ENCODE results near the gene PLD5.

The PLD5 gene

GRCh38 chr1:242542271-242542670, 17.8 kb upstream of the PLD5 start:
- no peaks in the 10 kb centered on the region for H3K9me3 ChIP-seq (ENCODE audit: control insufficient read depth in 5 of 5, low read length in 5 of 5)
- H3K27ac ChIP-seq (ENCODE audit: low read depth, low read length), result no peak overlapping the region
- H3K27me3 ChIP-seq (ENCODE audit: control insufficient read depth in 5 of 5, insufficient read depth in 4 of 5, low read length in 5 of 5), result no peaks in the 10 kb centered on the region
- no peaks in the 10 kb centered on the region for H3K4me1 ChIP-seq (ENCODE audit: control insufficient read depth in 5 of 5, insufficient read depth in 5 of 5, low read length in 5 of 5)
- H3K36me3 ChIP-seq (ENCODE audit: control insufficient read depth in 5 of 5, insufficient read depth in 5 of 5, low read length in 5 of 5), result no peaks in the 10 kb centered on the region
- no peak overlapping the region for H3K4me3 ChIP-seq (ENCODE audit: low read depth in 1 of 5, low read length in 5 of 5)
- no peak overlapping the region for H3K9ac ChIP-seq (ENCODE audit: low read length in 5 of 5)

DNA sequence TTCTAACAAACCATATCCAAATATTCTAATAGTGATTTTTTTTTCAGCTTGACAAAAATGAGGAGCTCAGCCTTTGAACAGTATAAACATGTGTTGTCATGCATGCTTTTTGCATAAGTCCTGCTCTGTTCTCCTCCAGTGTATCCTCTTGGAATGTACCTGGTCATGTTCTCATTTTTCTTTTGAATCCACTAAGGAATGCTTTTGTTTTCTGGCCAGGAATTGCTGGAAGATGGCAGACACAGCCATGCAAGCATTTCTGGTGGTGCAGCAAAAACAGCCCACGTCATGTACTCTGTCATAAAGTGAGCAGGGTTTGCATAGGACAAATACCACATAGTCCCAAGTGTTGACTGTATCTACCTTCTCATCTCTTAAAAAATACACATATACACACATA, 11.5 kb upstream of the PLD5 start:
- Histone ChIP-seq H3K9me3 (ENCODE audit: control insufficient read depth in 5 of 5, low read length in 5 of 5) (no peaks in the 10 kb centered on the region), H3K27ac (ENCODE audit: low read depth, low read length) (no peak overlapping the region), H3K4me1 (ENCODE audit: control insufficient read depth in 5 of 5, insufficient read depth in 5 of 5, low read length in 5 of 5) (no peaks in the 10 kb centered on the region), H3K27me3 (ENCODE audit: control insufficient read depth in 5 of 5, insufficient read depth in 4 of 5, low read length in 5 of 5) (no peaks in the 10 kb centered on the region), H3K9ac (ENCODE audit: low read length in 5 of 5) (no peak overlapping the region), H3K4me3 (ENCODE audit: low read depth in 1 of 5, low read length in 5 of 5) (no peak overlapping the region), H3K36me3 (ENCODE audit: control insufficient read depth in 5 of 5, insufficient read depth in 5 of 5, low read length in 5 of 5) (no peaks in the 10 kb centered on the region)

- no peaks in the 10 kb centered on the region for H3K27me3 ChIP-seq (ENCODE audit: control insufficient read depth in 5 of 5, insufficient read depth in 4 of 5, low read length in 5 of 5)
- H3K9me3 ChIP-seq (ENCODE audit: control insufficient read depth in 5 of 5, low read length in 5 of 5), result no peaks in the 10 kb centered on the region
- no peak overlapping the region for H3K9ac ChIP-seq (ENCODE audit: low read length in 5 of 5)
- no peaks in the 10 kb centered on the region for H3K4me1 ChIP-seq (ENCODE audit: control insufficient read depth in 5 of 5, insufficient read depth in 5 of 5, low read length in 5 of 5)
- no peak overlapping the region for H3K4me3 ChIP-seq (ENCODE audit: low read depth in 1 of 5, low read length in 5 of 5)
- no peaks in the 10 kb centered on the region for H3K36me3 ChIP-seq (ENCODE audit: control insufficient read depth in 5 of 5, insufficient read depth in 5 of 5, low read length in 5 of 5)
- no peak overlapping the region for H3K27ac ChIP-seq (ENCODE audit: low read depth, low read length)
These were observed 10.3 kb upstream of the PLD5 start for GRCh38 chr1:242534753-242535152.

- Histone ChIP-seq H3K4me1 (ENCODE audit: control insufficient read depth in 5 of 5, insufficient read depth in 5 of 5, low read length in 5 of 5) (no peaks in the 10 kb centered on the region), H3K9ac (ENCODE audit: low read length in 5 of 5) (no peak overlapping the region), H3K9me3 (ENCODE audit: control insufficient read depth in 5 of 5, low read length in 5 of 5) (no peaks in the 10 kb centered on the region), H3K27me3 (ENCODE audit: control insufficient read depth in 5 of 5, insufficient read depth in 4 of 5, low read length in 5 of 5) (peaks cover 0 to 8% (median 5%) of the 10 kb centered on the region in 5 donors), H3K36me3 (ENCODE audit: control insufficient read depth in 5 of 5, insufficient read depth in 5 of 5, low read length in 5 of 5) (no peaks in the 10 kb centered on the region), H3K27ac (ENCODE audit: low read depth, low read length) (no peak overlapping the region), H3K4me3 (ENCODE audit: low read depth in 1 of 5, low read length in 5 of 5) (no peak overlapping the region)
These were observed 6.3 kb upstream of the PLD5 start for GRCh38 chr1:242530761-242531160.

DNA sequence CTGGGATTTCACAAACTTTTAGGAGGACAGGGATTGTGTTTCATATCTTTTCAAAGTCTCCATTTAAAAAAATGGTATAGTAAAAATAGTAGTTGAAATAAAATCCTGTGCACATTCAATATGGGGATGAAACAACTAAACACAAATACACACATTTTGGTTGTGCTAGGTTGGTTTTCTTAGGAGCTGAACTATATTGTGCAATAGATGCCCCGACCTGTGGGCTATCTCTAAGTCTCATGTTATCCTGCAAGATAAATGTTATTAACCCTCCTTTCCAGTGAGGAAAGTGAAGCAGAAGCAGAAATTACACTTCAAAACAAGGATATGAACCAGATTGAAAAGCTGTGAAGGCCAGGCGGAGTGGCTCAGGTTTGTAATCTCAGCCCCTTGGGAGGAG, 1.3 kb upstream of the PLD5 start:
- Histone ChIP-seq H3K4me3 (ENCODE audit: low read depth in 1 of 5, low read length in 5 of 5) (no peak overlapping the region), H3K27ac (ENCODE audit: low read depth, low read length) (no peak overlapping the region), H3K27me3 (ENCODE audit: control insufficient read depth in 5 of 5, insufficient read depth in 4 of 5, low read length in 5 of 5) (peaks cover 18 to 33% (median 29%) of the 10 kb centered on the region in 5 donors), H3K9me3 (ENCODE audit: control insufficient read depth in 5 of 5, low read length in 5 of 5) (no peaks in the 10 kb centered on the region), H3K36me3 (ENCODE audit: control insufficient read depth in 5 of 5, insufficient read depth in 5 of 5, low read length in 5 of 5) (no peaks in the 10 kb centered on the region), H3K9ac (ENCODE audit: low read length in 5 of 5) (no peak overlapping the region), H3K4me1 (ENCODE audit: control insufficient read depth in 5 of 5, insufficient read depth in 5 of 5, low read length in 5 of 5) (peaks cover 0 to 17% (median 15%) of the 10 kb centered on the region in 5 donors)

- H3K4me3 ChIP-seq (ENCODE audit: low read depth in 1 of 5, low read length in 5 of 5), result no peak overlapping the region
- H3K9ac ChIP-seq (ENCODE audit: low read length in 5 of 5), result no peak overlapping the region
These were observed 844 bp upstream of the PLD5 start for GRCh38 chr1:242525360-242525722.

DNA sequence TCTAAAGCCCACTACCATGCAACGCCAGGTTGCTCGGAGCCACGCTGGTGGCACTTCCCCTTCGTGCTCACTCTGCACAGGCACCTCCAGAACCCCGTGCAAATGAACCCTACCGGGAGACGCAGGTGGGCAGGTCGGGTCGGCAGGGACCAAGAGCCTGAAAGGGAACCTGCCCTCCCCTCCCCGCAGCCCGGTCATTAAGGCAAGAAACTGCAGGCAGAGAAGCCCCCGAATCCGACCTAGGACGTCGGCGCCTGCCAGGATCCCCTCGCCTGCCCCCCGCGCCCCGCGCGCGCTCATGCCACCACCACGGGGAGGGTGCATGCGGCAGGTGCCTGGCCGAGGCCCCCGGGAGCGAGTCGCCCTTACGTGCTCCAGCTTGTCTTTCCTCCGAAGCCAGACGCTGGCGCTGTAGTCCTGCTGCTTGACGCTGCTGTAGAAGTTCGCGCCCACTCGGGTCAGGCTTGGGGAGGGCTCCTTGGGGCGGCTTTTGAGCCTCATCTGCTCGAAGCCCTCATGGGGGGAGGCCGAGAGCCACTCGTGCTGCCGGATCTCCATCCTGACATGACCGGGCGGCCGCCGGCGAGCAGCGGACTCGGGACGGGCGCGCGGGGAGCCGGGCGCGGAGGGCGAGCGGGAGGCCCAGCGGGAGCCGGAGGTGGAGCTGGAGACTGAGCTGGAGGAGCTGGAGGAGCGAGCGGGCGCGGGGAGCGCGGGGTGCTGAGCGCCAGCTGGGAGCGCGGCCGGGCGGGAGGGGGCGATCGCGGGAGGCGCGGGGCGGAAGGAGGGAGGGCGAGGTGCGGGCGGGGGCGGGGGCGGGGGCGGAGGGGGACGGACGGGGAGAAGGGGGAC, 552 bp downstream of the PLD5 start:
- H3K9ac ChIP-seq (ENCODE audit: low read length in 5 of 5), result no peak overlapping the region
- H3K36me3 ChIP-seq (ENCODE audit: control insufficient read depth in 5 of 5, insufficient read depth in 5 of 5, low read length in 5 of 5), result no peaks in the 10 kb centered on the region
- peaks cover 0 to 17% (median 15%) of the 10 kb centered on the region in 5 donors for H3K4me1 ChIP-seq (ENCODE audit: control insufficient read depth in 5 of 5, insufficient read depth in 5 of 5, low read length in 5 of 5)
- H3K9me3 ChIP-seq (ENCODE audit: control insufficient read depth in 5 of 5, low read length in 5 of 5), result no peaks in the 10 kb centered on the region
- H3K4me3 ChIP-seq (ENCODE audit: low read depth in 1 of 5, low read length in 5 of 5), result peak overlapping the region in 4 of 5 donors; percentile 22 to 51 (median 33)
- H3K27me3 ChIP-seq (ENCODE audit: control insufficient read depth in 5 of 5, insufficient read depth in 4 of 5, low read length in 5 of 5), result peaks cover 16 to 38% (median 35%) of the 10 kb centered on the region in 5 donors
- no peak overlapping the region for H3K27ac ChIP-seq (ENCODE audit: low read depth, low read length)

More at GRCh38 chr1:242525360-242525722, 844 bp upstream of the PLD5 start:
- peaks cover 18 to 33% (median 33%) of the 10 kb centered on the region in 5 donors for H3K27me3 ChIP-seq (ENCODE audit: control insufficient read depth in 5 of 5, insufficient read depth in 4 of 5, low read length in 5 of 5)
- H3K9me3 ChIP-seq (ENCODE audit: control insufficient read depth in 5 of 5, low read length in 5 of 5), result no peaks in the 10 kb centered on the region
- H3K36me3 ChIP-seq (ENCODE audit: control insufficient read depth in 5 of 5, insufficient read depth in 5 of 5, low read length in 5 of 5), result no peaks in the 10 kb centered on the region
- no peak overlapping the region for H3K27ac ChIP-seq (ENCODE audit: low read depth, low read length)
- H3K4me1 ChIP-seq (ENCODE audit: control insufficient read depth in 5 of 5, insufficient read depth in 5 of 5, low read length in 5 of 5), result peaks cover 0 to 17% (median 15%) of the 10 kb centered on the region in 5 donors

DNA sequence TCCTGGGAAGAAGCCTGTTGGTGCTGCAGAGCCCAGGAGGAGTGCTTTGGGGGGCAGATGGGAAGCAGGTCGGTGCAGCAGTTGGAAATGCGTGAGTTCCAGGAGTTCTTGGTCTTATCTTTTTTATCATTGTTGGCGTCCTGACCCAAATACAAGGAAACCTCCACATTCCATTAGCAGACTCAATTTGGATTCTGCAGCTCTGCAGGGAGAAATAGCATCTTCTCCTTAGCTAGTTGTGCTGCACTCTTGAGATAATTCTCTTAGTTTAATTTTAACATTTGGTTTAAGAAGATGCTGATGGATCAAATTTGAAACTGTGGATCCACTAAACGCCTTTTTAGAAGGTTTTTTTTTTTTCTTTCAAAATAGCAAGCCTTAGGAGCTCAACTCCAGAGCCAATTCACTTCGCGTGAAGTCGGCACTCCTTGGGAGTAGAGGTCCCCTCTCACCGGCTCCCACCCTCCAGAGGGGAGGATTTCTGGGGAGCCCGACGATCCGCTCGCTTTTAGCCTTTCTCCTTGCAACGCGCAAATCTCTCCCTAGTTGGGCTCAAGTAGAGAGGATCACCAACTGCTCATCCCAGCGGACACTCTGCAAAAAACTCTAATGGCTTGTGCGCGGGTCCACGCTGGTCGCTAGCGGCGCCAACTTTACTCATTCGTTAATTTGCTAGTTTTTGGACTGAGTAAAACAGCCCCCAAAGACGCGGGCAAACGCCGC, 1.3 kb downstream of the PLD5 start:
- Histone ChIP-seq H3K27ac (ENCODE audit: low read depth, low read length) (no peak overlapping the region), H3K27me3 (ENCODE audit: control insufficient read depth in 5 of 5, insufficient read depth in 4 of 5, low read length in 5 of 5) (peaks cover 16 to 38% (median 35%) of the 10 kb centered on the region in 5 donors), H3K9ac (ENCODE audit: low read length in 5 of 5) (no peak overlapping the region), H3K36me3 (ENCODE audit: control insufficient read depth in 5 of 5, insufficient read depth in 5 of 5, low read length in 5 of 5) (no peaks in the 10 kb centered on the region), H3K4me1 (ENCODE audit: control insufficient read depth in 5 of 5, insufficient read depth in 5 of 5, low read length in 5 of 5) (peaks cover 0 to 17% (median 15%) of the 10 kb centered on the region in 5 donors), H3K4me3 (ENCODE audit: low read depth in 1 of 5, low read length in 5 of 5) (peak overlapping the region in 1 of 5 donors; percentile 51), H3K9me3 (ENCODE audit: control insufficient read depth in 5 of 5, low read length in 5 of 5) (no peaks in the 10 kb centered on the region)

GRCh38 chr1:242522304-242522945, 2.1 kb downstream of the PLD5 start:
- no peak overlapping the region for H3K9ac ChIP-seq (ENCODE audit: low read length in 5 of 5)
- no peak overlapping the region for H3K4me3 ChIP-seq (ENCODE audit: low read depth in 1 of 5, low read length in 5 of 5)
- no peak overlapping the region for H3K27ac ChIP-seq (ENCODE audit: low read depth, low read length)
- peaks cover 16 to 38% (median 35%) of the 10 kb centered on the region in 5 donors for H3K27me3 ChIP-seq (ENCODE audit: control insufficient read depth in 5 of 5, insufficient read depth in 4 of 5, low read length in 5 of 5)
- peaks cover 0 to 17% (median 15%) of the 10 kb centered on the region in 5 donors for H3K4me1 ChIP-seq (ENCODE audit: control insufficient read depth in 5 of 5, insufficient read depth in 5 of 5, low read length in 5 of 5)
- no peaks in the 10 kb centered on the region for H3K9me3 ChIP-seq (ENCODE audit: control insufficient read depth in 5 of 5, low read length in 5 of 5)
- no peaks in the 10 kb centered on the region for H3K36me3 ChIP-seq (ENCODE audit: control insufficient read depth in 5 of 5, insufficient read depth in 5 of 5, low read length in 5 of 5)

DNA sequence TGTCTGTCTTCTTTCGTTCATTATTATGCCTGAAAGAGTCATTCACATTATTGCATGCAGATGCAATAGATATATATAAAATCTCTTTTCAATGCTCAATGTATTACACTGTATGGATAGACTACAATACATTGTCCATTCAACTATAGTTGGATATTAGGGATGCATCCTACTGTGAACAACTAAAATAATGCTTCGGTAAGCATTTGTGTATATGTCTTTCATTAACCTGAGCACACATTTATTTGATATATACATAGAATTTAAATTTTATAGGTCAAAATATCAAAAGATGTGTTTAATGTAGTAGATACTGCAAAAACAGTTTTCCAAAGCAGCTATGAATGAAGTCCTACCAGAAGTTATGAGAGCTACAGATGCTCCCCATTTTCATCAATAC, 8.9 kb downstream of the PLD5 start:
- Histone ChIP-seq H3K27me3 (ENCODE audit: control insufficient read depth in 5 of 5, insufficient read depth in 4 of 5, low read length in 5 of 5) (peaks cover 0 to 8% (median 3%) of the 10 kb centered on the region in 5 donors), H3K4me1 (ENCODE audit: control insufficient read depth in 5 of 5, insufficient read depth in 5 of 5, low read length in 5 of 5) (no peaks in the 10 kb centered on the region), H3K9me3 (ENCODE audit: control insufficient read depth in 5 of 5, low read length in 5 of 5) (no peaks in the 10 kb centered on the region), H3K9ac (ENCODE audit: low read length in 5 of 5) (no peak overlapping the region), H3K27ac (ENCODE audit: low read depth, low read length) (no peak overlapping the region), H3K36me3 (ENCODE audit: control insufficient read depth in 5 of 5, insufficient read depth in 5 of 5, low read length in 5 of 5) (no peaks in the 10 kb centered on the region), H3K4me3 (ENCODE audit: low read depth in 1 of 5, low read length in 5 of 5) (no peak overlapping the region)
